Measurements from ENCODE around the gene CLDN15.

- TF ChIP-seq CTCF (IDR thresholded peaks at IDR 0.05): no peak
- no peak for TF ChIP-seq POLR2A (IDR thresholded peaks at IDR 0.05)
Observed at GRCh38 chr7:101241015-101241363, 3.4 kb upstream of the CLDN15 start.

Data from stomach (tissue), 4 donors.